Coronary artery (tissue), 2 donors: ENCODE data around the gene FBXO10.

Experiments used
- DNase-seq: peaks from one replicate; pipeline ENCODE4 v3.0.0-alpha.2; 2017; ENCODE audit warnings: low spot score
- H3K27ac ChIP-seq, 2 donors: fragments of 200-600 bp; sonication (generic); one replicate each; pipeline ENCODE4 v1.5.1; 2016 to 2019
- H3K4me3 ChIP-seq: fragments of 200-600 bp; sonication (generic); 2 replicates; pipeline ENCODE4 v1.5.1; 2016; ENCODE audit warnings: mild to moderate bottlenecking, moderate library complexity
- CTCF ChIP-seq: fragments of 200-600 bp; sonication (generic); IDR thresholded peaks from one replicate; pipeline ENCODE4 v1.5.1; 2019; ENCODE audit warnings: antibody characterized with exemption

Gene FBXO10

DNA sequence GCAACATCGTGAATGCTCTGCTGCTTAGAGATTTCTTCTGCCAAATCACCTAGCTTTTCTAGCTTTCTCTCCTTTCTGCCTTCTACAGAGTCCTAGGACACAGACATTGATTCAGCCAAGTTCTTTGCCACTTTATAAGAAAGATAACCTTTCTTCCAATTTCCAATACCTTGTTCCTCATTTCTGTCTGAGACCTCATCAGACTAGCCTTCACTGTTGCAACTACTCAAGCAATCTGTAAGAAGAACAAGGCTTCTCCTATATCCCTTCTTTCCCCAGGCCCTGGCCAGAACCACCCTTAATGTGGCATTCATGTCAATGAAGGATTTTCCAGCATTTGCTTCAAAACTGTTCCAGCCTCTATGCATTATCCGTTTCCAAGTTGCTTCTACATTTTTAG lies 24.3 kb downstream of the FBXO10 start:
- Histone ChIP-seq H3K4me3 (no peak overlapping the region), H3K27ac (no peak overlapping the region)
- TF ChIP-seq CTCF, result no peak
- no peak for DNase-seq

DNA sequence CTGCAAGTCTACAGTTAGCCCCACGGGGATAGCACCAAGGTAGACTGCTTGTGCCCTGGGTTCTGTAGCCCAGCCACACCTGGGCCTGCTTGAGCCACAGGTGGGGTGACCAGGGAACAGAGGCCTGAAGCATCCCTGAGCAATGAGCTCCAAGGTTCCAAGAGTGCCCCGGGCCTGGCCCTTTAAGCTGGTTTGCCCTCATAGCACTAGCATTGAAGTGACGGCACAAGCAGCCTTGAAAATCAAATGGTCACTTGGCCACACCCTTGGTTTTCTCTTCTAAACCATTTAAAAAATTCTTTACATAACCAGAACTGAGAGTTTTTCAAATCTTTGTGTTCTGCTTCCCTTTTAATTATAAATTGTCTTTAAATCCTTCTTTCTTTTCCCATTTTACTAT lies 24.7 kb downstream of the FBXO10 start:
- Histone ChIP-seq H3K27ac (no peak overlapping the region), H3K4me3 (no peak overlapping the region)
- no peak for DNase-seq
- TF ChIP-seq CTCF, result no peak

GRCh38 chr9:37550781-37551180 lies 25.4 kb downstream of the FBXO10 start:
- no peak for TF ChIP-seq CTCF
- Histone ChIP-seq H3K4me3 (no peak overlapping the region), H3K27ac (no peak overlapping the region)
- no peak for DNase-seq

DNA sequence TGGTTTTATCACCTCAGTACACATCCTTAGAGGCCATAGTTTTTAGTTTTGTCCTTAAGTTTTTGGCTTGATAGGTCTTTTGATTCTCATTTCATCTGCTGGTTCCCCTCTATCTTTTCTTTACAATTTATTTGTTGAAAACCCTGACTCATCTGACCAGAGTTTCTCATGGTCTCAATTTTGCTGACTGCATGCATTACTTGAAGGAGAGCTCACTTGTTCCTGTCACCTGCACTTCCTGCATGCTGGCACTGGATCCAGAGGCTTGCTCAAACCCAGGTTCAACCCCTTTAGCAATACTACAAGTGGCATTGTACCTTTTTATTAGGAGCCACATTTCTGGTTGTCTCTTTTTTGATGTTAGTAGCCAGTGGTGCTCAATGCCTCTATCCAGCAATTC lies 26.7 kb downstream of the FBXO10 start:
- Histone ChIP-seq H3K27ac (no peak overlapping the region), H3K4me3 (no peak overlapping the region)
- DNase-seq, result no peak
- no peak for TF ChIP-seq CTCF

DNA sequence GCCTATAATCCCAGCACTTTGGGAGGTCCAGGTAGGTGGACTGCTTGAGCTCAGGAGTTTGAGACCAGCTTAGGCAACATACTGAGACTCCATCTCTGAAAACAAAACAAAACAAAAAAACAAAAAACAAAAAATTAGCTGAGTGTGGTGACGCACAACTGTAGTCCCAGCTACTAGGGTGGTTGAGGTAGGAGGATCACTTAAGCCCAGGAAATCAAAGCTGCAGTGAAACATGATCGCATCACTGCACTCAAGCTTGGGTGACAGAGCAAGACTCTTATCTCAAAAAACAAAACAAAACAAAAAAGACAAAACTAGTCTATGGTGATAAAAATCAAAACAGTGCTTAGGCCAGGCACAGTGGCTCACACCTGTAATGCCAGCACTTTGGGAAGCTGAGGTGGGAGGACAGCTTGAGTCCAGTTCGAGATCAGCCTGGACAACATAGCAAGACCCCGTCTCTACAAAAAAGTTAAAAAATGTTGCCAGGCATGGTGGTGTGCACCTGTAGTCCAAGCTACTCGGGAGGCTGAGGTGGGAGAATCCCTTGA lies 28.8 kb downstream of the FBXO10 start:
- no peak for DNase-seq
- no peak overlapping the region for H3K27ac ChIP-seq
- TF ChIP-seq CTCF, result no peak
- H3K4me3 ChIP-seq, result no peak overlapping the region

DNA sequence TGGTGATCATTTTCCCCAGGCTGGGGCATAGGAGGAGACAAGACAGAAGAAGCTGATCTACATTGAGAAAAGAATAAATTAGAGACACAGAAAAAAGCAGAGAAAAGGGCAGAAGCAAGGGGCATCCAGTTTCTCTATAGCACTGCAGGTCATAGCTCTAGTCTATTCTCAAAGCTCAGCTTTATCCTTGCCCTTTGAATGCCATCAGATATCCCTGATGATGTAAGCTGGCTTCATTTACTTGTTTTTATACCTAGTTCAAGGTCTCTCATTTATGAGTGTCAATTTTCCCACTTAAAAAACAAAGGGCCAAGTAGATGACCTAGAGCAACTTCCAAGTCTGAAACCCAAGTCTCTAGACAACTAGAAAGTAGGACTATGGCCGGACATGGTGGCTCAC lies 32.7 kb downstream of the FBXO10 start:
- no peak for DNase-seq
- TF ChIP-seq CTCF, result no peak
- H3K4me3 ChIP-seq, result no peak overlapping the region
- H3K27ac ChIP-seq, result no peak overlapping the region

DNA sequence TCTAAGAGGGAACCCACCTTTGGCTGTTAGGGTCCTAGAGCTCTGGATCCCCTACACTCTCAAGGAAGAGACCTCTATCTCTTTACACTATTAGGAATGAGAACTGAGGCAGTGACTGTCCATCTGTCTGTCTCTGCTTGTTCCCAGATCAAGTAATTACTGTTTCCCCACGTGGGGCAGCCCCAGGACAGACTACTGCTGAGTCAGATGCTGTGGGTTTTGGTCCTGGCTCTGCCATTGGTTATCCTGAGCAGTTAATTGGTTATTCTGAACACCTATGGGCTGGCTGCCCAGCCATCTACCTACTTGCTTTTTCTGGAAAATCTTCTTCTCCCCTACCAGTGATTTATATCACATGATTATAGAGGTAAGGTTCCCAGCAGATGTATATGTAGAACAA lies 33.3 kb downstream of the FBXO10 start:
- no peak for TF ChIP-seq CTCF
- no peak for DNase-seq
- no peak overlapping the region for H3K27ac ChIP-seq

More for the DNA sequence above, 33.3 kb downstream of the FBXO10 start:
- no peak overlapping the region for H3K4me3 ChIP-seq
